SW480 (cell line): Measurements from ENCODE around the gene INMT.
A peak's percentile ranks its signal among the peaks of the same experiment; 100 is the strongest.
"Not testable (repeated sequence)": the region's sequence is repeated elsewhere in the genome, so short reads cannot be mapped to it uniquely, and the experiment has no call there.

Experiments used
- DNase-seq: peaks from one replicate; pipeline ENCODE4 v3.0.0-alpha.2; 2016; ENCODE audit warnings: low spot score

INMT gene

DNA sequence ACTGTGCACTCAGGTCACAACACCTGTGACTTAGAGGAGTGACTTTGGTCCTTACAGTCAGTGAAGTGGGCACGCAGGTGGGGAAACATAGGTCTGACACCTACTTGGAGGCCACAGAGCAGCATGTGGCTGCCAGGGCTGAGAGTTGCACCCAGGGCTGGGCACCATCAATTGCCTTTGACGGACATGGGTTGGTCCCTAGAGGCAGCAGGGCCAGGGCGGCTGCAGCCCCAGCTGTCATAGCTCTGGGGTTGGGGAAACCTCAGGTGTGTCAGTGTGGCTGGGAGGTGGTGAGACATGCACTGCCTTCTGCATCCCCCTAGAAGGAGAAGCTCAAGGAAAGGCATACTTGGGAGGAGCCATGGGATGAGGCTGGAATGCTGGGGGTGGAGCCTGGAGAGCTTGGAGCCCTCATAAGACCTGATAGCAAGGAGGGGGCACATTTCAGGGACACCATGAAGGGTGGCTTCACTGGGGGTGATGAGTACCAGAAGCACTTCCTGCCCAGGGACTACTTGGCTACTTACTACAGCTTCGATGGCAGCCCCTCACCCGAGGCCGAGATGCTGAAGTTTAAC is at the start of gene INMT:
Gene INMT, plus strand, starts transcription at position 440 of the 578 bp plus-strand sequence. Its CDS starts 16 bp downstream, at position 456.
- DNase-seq: no peak

GRCh38 chr7:30702200-30702599 is 49.7 kb upstream of the INMT start:
- no peak for DNase-seq

- DNase-seq: no peak
Observed at GRCh38 chr7:30703756-30704155, 48.2 kb upstream of the INMT start.

GRCh38 chr7:30705008-30705407 is 46.9 kb upstream of the INMT start:
- DNase-seq: no peak

- DNase-seq: no peak
Observed at GRCh38 chr7:30705596-30705995, 46.3 kb upstream of the INMT start.

GRCh38 chr7:30706316-30706715 is 45.6 kb upstream of the INMT start:
- no peak for DNase-seq

DNA sequence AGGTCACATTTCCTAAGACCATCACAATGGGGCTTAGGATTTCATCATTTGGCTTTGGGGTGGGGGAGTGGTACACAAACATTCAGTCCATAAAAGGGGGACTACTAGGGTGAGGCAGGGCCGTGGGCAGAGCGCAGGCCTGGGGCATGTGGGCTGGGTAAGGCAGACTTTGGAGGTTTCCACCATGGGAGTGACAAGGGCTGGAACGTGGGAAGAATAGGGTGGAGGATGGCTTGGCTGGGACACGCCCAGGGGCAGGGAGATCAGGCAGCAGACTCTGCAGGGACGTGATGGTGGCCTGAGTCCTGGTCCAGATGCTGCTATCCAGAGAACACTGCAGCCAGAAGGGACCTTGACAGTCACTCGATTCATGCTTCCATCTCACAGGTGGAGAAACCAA is 45.0 kb upstream of the INMT start:
- no peak for DNase-seq

- no peak for DNase-seq
Observed at GRCh38 chr7:30707391-30708357, 44.3 kb upstream of the INMT start.

- no peak for DNase-seq
Observed at GRCh38 chr7:30708412-30708811, 43.5 kb upstream of the INMT start.

- DNase-seq: no peak
Observed at GRCh38 chr7:30708983-30709382, 43.0 kb upstream of the INMT start.

DNA sequence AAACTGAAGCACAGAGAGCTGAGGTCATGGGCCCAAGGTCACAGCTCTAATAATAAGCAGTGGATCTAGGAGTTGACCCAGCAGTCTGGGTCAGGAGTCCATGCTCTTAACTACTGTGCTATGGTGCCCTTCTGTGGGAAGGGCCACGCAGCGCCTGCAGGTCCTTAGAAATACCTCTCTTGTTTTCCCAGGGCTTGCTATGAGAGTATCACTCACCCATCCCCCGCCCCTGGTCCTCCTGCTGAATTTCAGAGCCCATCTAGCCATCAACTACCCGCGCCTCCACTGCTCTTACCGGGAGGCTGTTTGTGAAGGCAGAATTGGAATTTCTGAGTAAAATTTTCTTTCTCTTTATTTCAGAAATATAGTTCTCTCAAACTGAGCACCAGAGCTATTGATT is 42.4 kb upstream of the INMT start:
- DNase-seq: no peak

- DNase-seq: no peak
Observed at GRCh38 chr7:30710669-30711068, 41.3 kb upstream of the INMT start.

GRCh38 chr7:30713392-30713791 is 38.5 kb upstream of the INMT start:
- no peak for DNase-seq

DNA sequence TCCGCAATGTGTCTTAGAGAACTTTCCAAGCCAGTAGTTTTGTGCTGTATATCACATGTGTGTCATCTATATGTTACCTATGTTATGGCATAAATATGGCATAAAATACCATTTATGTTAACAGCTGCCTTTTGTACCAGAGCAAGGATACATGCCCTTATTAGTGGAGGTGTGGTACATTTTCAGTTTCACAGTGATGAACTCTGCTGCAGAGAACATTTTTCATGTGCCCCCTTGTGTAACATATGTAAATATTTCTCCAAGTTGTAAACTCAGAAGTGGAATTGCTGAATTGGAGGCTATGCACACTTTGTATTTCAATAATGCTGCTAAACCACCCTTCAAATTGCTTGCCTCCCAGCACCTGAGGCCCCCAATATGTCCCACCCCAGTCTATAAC is 37.8 kb upstream of the INMT start:
- no peak for DNase-seq

GRCh38 chr7:30717181-30717580 is 34.8 kb upstream of the INMT start:
- peak; percentile 37 for DNase-seq

GRCh38 chr7:30719434-30719833 is 32.5 kb upstream of the INMT start:
- not testable (repeated sequence) for DNase-seq

- no peak for DNase-seq
Observed at GRCh38 chr7:30721211-30721610, 30.7 kb upstream of the INMT start.

DNA sequence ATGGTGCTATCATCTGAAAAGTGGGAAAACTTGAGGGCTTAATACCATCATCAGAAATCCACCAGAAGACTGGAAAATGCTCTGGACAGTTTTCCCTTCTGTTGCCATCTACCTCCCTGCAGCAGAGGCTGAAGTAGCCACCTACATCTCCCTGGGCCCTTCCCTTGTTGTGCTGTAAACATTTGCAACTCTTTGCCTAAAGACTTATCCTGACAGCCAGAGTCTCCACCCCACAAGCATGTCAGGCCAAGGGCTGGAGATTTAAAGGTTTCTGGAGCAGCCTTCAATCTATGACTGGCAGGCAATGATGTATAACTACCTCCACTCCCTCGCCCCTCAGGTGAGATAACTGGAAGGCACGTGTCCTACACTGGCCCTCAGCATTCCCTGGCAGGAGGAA is 29.7 kb upstream of the INMT start:
- DNase-seq: no peak

DNA sequence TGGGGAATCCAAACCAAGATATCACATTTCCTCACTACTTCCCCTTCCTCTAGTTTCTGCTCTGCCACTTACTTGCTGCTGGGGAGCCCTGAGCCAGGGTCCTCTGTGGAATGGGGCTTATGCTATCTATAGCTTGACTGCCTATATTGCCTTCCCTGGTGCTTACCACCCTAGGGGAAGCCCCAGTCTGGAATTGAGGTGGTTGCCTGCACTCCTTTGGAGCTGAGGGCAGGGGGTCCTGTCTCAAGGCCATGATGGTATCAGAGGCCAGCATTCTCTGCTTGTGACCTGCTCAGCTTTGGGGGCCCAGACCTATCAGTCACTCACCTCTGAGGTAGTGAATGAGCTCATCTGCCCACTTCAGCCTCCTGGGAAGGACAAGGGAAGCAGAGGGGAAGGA is 29.3 kb upstream of the INMT start:
- DNase-seq: no peak

DNA sequence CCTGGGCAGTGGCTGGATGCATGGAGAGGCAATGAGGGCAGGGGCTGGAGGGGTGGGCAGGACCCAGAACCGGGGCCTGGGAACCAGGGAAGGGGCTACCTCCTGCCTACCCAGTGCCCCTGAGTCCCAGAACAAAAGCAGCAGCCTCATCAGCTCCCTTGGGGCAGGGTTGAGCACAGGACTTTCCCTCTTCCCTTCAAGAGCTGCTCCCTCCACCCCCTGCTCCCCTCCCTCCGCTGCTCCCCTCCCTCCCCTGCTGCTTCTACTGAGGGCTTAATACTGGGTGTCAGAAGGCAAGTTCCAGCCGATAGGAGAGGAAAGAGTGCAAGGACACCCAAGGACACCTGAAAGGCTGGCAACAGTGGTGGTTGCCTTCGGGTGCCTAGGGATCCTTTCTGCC is 28.2 kb upstream of the INMT start:
- DNase-seq: no peak

DNA sequence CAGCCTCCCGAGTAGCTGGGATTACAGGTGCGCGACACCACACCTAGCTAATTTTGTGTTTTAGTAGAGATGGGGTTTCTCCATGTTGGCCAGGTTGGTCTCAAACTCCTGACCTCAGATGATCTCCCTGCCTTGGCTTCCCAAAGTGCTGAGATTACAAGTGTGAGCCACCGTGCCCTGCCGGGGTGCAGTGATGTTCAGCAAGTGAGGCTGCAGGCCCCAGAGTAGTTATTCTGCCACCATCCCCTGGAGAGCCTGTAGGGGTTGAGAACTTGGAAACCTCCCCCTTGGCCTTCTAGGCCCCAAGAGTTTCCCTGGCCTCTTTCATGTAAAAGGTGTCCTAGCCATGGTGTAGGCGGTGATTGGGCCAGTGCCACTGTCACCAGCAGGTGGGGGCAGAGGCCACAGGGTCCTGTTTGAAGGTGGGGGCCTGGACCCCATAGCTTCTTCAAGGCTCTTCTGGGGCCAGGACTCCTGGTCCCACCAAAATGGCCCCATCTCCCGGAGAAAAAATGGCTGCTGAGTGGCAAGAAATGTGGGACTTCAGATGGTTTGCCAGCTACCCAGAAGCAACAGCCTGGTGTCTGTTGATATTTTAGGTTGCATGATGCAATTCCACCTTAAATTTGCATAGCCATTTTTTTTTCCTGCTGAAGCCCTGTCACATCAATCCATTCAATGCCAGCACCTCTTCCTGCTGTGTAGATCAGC is 25.5 kb upstream of the INMT start:
- DNase-seq: peak; percentile 49

GRCh38 chr7:30727061-30727945 is 24.6 kb upstream of the INMT start:
- DNase-seq: peak; percentile 55
